Measurements from ENCODE around the gene CCR2. TPM values are rescaled to one million over a fixed set of nuclear protein-coding genes. Genes with fewer than 3 reads are reported as not detected.

Gene CCR2
- total RNA-seq, 1 donor from 2014 or later = 15.8 TPM

GRCh38 chr3:46367811-46368210, 13.9 kb downstream of the CCR2 start:
- TF ChIP-seq CTCF (IDR thresholded peaks at IDR 0.05) = no peak
- intact Hi-C loops (cut with DNase I) = loop anchor here (10.0 kb wide), 1 partner anchor 83 kb away; no protein-coding TSS in a partner anchor
- Histone ChIP-seq H3K36me3 (no peaks in the 10 kb centered on the region), H3K4me1 (peaks cover 43% of the 10 kb centered on the region), H3K27me3 (ENCODE audit: low read depth) (no peaks in the 10 kb centered on the region), H3K9me3 (no peaks in the 10 kb centered on the region), H3K4me3 (no peak overlapping the region), H3K27ac (no peak overlapping the region)
- ATAC-seq (peak in 1 of 2 donors; percentile 35), DNase-seq (no peak)

GRCh38 chr3:46368569-46368968, 14.7 kb downstream of the CCR2 start:
- no peaks in the 10 kb centered on the region for H3K27me3 ChIP-seq (ENCODE audit: low read depth)
- H3K27ac ChIP-seq = no peak overlapping the region
- peak; percentile 33 for TF ChIP-seq CTCF (IDR thresholded peaks at IDR 0.05)
- H3K4me3 ChIP-seq = no peak overlapping the region
- H3K4me1 ChIP-seq = peaks cover 43% of the 10 kb centered on the region
- ATAC-seq = peak; percentile 86 to 91
- H3K36me3 ChIP-seq = no peaks in the 10 kb centered on the region
- H3K9me3 ChIP-seq = no peaks in the 10 kb centered on the region
- intact Hi-C loops (cut with DNase I) = loop anchor here (10.0 kb wide), 1 partner anchor 84 kb away; no protein-coding TSS in a partner anchor
- peak; percentile 78 for DNase-seq

GRCh38 chr3:46369151-46369550, 15.2 kb downstream of the CCR2 start:
- intact Hi-C loops (cut with DNase I) = loop anchor here (10.0 kb wide), 1 partner anchor 84 kb away; no protein-coding TSS in a partner anchor

GRCh38 chr3:46369675-46370132, 15.8 kb downstream of the CCR2 start:
- peaks cover 43% of the 10 kb centered on the region for H3K4me1 ChIP-seq
- ATAC-seq = no peak
- TF ChIP-seq CTCF (IDR thresholded peaks at IDR 0.05) = no peak
- DNase-seq = no peak
- H3K9me3 ChIP-seq = no peaks in the 10 kb centered on the region
- peak overlapping the region; percentile 56 for H3K27ac ChIP-seq
- H3K36me3 ChIP-seq = no peaks in the 10 kb centered on the region
- H3K27me3 ChIP-seq (ENCODE audit: low read depth) = no peaks in the 10 kb centered on the region
- no peak overlapping the region for H3K4me3 ChIP-seq
- intact Hi-C loops (cut with DNase I) = loop anchor here (10.0 kb wide), 2 partner anchors 85 to 285 kb away; no protein-coding TSS in a partner anchor

More at GRCh38 chr3:46369151-46369550, 15.2 kb downstream of the CCR2 start:
- Histone ChIP-seq H3K4me3 (no peak overlapping the region), H3K4me1 (peaks cover 43% of the 10 kb centered on the region), H3K27ac (peak overlapping the region; percentile 56), H3K27me3 (ENCODE audit: low read depth) (no peaks in the 10 kb centered on the region), H3K36me3 (no peaks in the 10 kb centered on the region), H3K9me3 (no peaks in the 10 kb centered on the region)
- no peak for TF ChIP-seq CTCF (IDR thresholded peaks at IDR 0.05)
- DNase-seq (no peak), ATAC-seq (no peak)

GRCh38 chr3:46370839-46371518, 17.1 kb downstream of the CCR2 start, which contains the start of gene CCR5:
CCR5 (plus strand) TSS chr3:46370946; CDS start chr3:46372903, 1,957 bp downstream.
- peak within 1 kb of the TSS; percentile 56 for H3K27ac ChIP-seq
- no peak for TF ChIP-seq CTCF (IDR thresholded peaks at IDR 0.05)
- peak within 1 kb of the TSS; percentile 22 for H3K4me3 ChIP-seq
- H3K4me1 ChIP-seq = peaks cover 43% of the 10 kb centered on the region
- H3K36me3 ChIP-seq = no peaks in the 10 kb centered on the region
- ATAC-seq = peak in 1 of 2 donors; percentile 38
- no peak for DNase-seq
- no peaks in the 10 kb centered on the region for H3K9me3 ChIP-seq
- no peaks in the 10 kb centered on the region for H3K27me3 ChIP-seq (ENCODE audit: low read depth)
- intact Hi-C loops (cut with DNase I) = loop anchor here (10.0 kb wide), 1 partner anchor 286 kb away; no protein-coding TSS in a partner anchor

All from lower lobe of right lung (tissue), 2 donors.